ENCODE data around the gene OVOL2. TPM values are rescaled to one million over a fixed set of nuclear protein-coding genes. Genes with fewer than 3 reads are reported as not detected.

OVOL2 gene
- polyA plus RNA-seq, 1 donor from 2014 or later, result not detected

GRCh38 chr20:18018100-18018499 is 39.6 kb downstream of the OVOL2 start:
- Histone ChIP-seq H3K36me3 (ENCODE audit: insufficient read depth, low read length) (no peaks in the 10 kb centered on the region), H3F3A (ENCODE audit: insufficient read depth, low read length, poor library complexity, severe bottlenecking) (no peaks in the 10 kb centered on the region), H3K9ac (ENCODE audit: low read length) (no peak overlapping the region), H3K4me3 (ENCODE audit: low read length) (no peak overlapping the region), H3K27ac (ENCODE audit: low read length) (no peak overlapping the region), H4K20me1 (ENCODE audit: insufficient read depth) (no peaks in the 10 kb centered on the region), H3K9me2 (ENCODE audit: insufficient read depth, low read length) (no peaks in the 10 kb centered on the region), H3K79me2 (replicated peaks; ENCODE audit: insufficient read depth, low read length) (no peaks in the 10 kb centered on the region), H3K4me2 (ENCODE audit: low read length) (no peak overlapping the region), H3K27me3 (ENCODE audit: insufficient read depth, low read depth, low read length) (no peaks in the 10 kb centered on the region), H2AFZ (ENCODE audit: low read depth, low read length) (no peak overlapping the region), H3K9me3 (ENCODE audit: low read length) (no peaks in the 10 kb centered on the region)
- TF ChIP-seq SMC3 (conservative IDR thresholded peaks at IDR 0.05; ENCODE audit: poor library complexity) (no peak), POLR2AphosphoS5 (IDR thresholded peaks at IDR 0.05) (no peak)

GRCh38 chr20:18016772-18017171 is 40.9 kb downstream of the OVOL2 start:
- H3K79me2 ChIP-seq (replicated peaks; ENCODE audit: insufficient read depth, low read length), result no peaks in the 10 kb centered on the region
- no peak for TF ChIP-seq RAD21 (conservative IDR thresholded peaks at IDR 0.05)

GRCh38 chr20:18014411-18014810 is 43.3 kb downstream of the OVOL2 start:
- no peak overlapping the region for H3K4me2 ChIP-seq (ENCODE audit: low read length)
- TF ChIP-seq RAD21 (conservative IDR thresholded peaks at IDR 0.05) (no peak), TAF1 (IDR thresholded peaks at IDR 0.05; ENCODE audit: low read depth) (no peak), EZH2 (IDR thresholded peaks at IDR 0.05; ENCODE audit: borderline replicate concordance, insufficient read depth, low read length, poor library complexity, severe bottlenecking) (no peak), POLR2AphosphoS5 (IDR thresholded peaks at IDR 0.05) (no peak)

More at GRCh38 chr20:18016772-18017171, 40.9 kb downstream of the OVOL2 start:
- H3K9me3 ChIP-seq (ENCODE audit: low read length), result no peaks in the 10 kb centered on the region
- H3K27me3 ChIP-seq (ENCODE audit: insufficient read depth, low read depth, low read length), result no peaks in the 10 kb centered on the region
- H3K4me2 ChIP-seq (ENCODE audit: low read length), result no peak overlapping the region
- no peak overlapping the region for H3K4me3 ChIP-seq (ENCODE audit: low read length)
- no peaks in the 10 kb centered on the region for H3K9me2 ChIP-seq (ENCODE audit: insufficient read depth, low read length)
- H4K20me1 ChIP-seq (ENCODE audit: insufficient read depth), result no peaks in the 10 kb centered on the region
- H3K27ac ChIP-seq (ENCODE audit: low read length), result no peak overlapping the region
- no peaks in the 10 kb centered on the region for H3F3A ChIP-seq (ENCODE audit: insufficient read depth, low read length, poor library complexity, severe bottlenecking)
- no peaks in the 10 kb centered on the region for H3K36me3 ChIP-seq (ENCODE audit: insufficient read depth, low read length)
- no peak overlapping the region for H3K9ac ChIP-seq (ENCODE audit: low read length)
- no peak overlapping the region for H2AFZ ChIP-seq (ENCODE audit: low read depth, low read length)

GRCh38 chr20:18012901-18013300 is 44.8 kb downstream of the OVOL2 start:
- Histone ChIP-seq H3K27me3 (ENCODE audit: insufficient read depth, low read depth, low read length) (no peaks in the 10 kb centered on the region), H3K27ac (ENCODE audit: low read length) (no peak overlapping the region), H4K20me1 (ENCODE audit: insufficient read depth) (no peaks in the 10 kb centered on the region), H3K4me2 (ENCODE audit: low read length) (no peak overlapping the region), H3K9me2 (ENCODE audit: insufficient read depth, low read length) (no peaks in the 10 kb centered on the region), H3K36me3 (ENCODE audit: insufficient read depth, low read length) (no peaks in the 10 kb centered on the region), H2AFZ (ENCODE audit: low read depth, low read length) (no peak overlapping the region), H3K79me2 (replicated peaks; ENCODE audit: insufficient read depth, low read length) (no peaks in the 10 kb centered on the region), H3F3A (ENCODE audit: insufficient read depth, low read length, poor library complexity, severe bottlenecking) (no peaks in the 10 kb centered on the region), H3K4me3 (ENCODE audit: low read length) (no peak overlapping the region), H3K9ac (ENCODE audit: low read length) (no peak overlapping the region), H3K9me3 (ENCODE audit: low read length) (no peaks in the 10 kb centered on the region)
- TF ChIP-seq TAF1 (IDR thresholded peaks at IDR 0.05; ENCODE audit: low read depth), result no peak
- TF ChIP-seq MXI1 (conservative IDR thresholded peaks at IDR 0.05; ENCODE audit: poor library complexity, severe bottlenecking), result no peak
- TF ChIP-seq EZH2 (IDR thresholded peaks at IDR 0.05; ENCODE audit: borderline replicate concordance, insufficient read depth, low read length, poor library complexity, severe bottlenecking), result no peak
- TF ChIP-seq RAD21 (conservative IDR thresholded peaks at IDR 0.05), result no peak
- no peak for TF ChIP-seq CTCF (IDR thresholded peaks at IDR 0.05; ENCODE audit: poor library complexity, severe bottlenecking)
- TF ChIP-seq REST (IDR thresholded peaks at IDR 0.05; ENCODE audit: borderline replicate concordance), result no peak
- no peak for TF ChIP-seq SMC3 (conservative IDR thresholded peaks at IDR 0.05; ENCODE audit: poor library complexity)
- no peak for TF ChIP-seq EP300 (conservative IDR thresholded peaks at IDR 0.05; ENCODE audit: poor library complexity, severe bottlenecking)
- TF ChIP-seq POLR2AphosphoS5 (IDR thresholded peaks at IDR 0.05), result no peak

More at GRCh38 chr20:18014411-18014810, 43.3 kb downstream of the OVOL2 start:
- Histone ChIP-seq H3F3A (ENCODE audit: insufficient read depth, low read length, poor library complexity, severe bottlenecking) (no peaks in the 10 kb centered on the region), H3K27ac (ENCODE audit: low read length) (no peak overlapping the region), H3K27me3 (ENCODE audit: insufficient read depth, low read depth, low read length) (no peaks in the 10 kb centered on the region), H3K9me3 (ENCODE audit: low read length) (no peaks in the 10 kb centered on the region), H2AFZ (ENCODE audit: low read depth, low read length) (no peak overlapping the region), H3K79me2 (replicated peaks; ENCODE audit: insufficient read depth, low read length) (no peaks in the 10 kb centered on the region), H3K9me2 (ENCODE audit: insufficient read depth, low read length) (no peaks in the 10 kb centered on the region), H3K9ac (ENCODE audit: low read length) (no peak overlapping the region), H3K4me3 (ENCODE audit: low read length) (no peak overlapping the region), H4K20me1 (ENCODE audit: insufficient read depth) (no peaks in the 10 kb centered on the region), H3K36me3 (ENCODE audit: insufficient read depth, low read length) (no peaks in the 10 kb centered on the region)
